Gastroesophageal sphincter (tissue), 3 donors: ENCODE results near the gene SLC9A5.

Experiments
- CTCF ChIP-seq, 4 experiments: fragments of 200-600 bp in 2 of 4; fragments of 450-650 bp in 2 of 4; sonication (generic) in 1 of 4; IDR thresholded peaks; one replicate each; pipeline ENCODE4 v1.5.1; 2017 to 2019; ENCODE audit warnings: antibody characterized with exemption in 4 of 4, mild to moderate bottlenecking in 2 of 4, moderate library complexity in 2 of 4
- EP300 ChIP-seq: sonication (generic); formaldehyde crosslinking; IDR thresholded peaks from one replicate; pipeline ENCODE4 v1.6.1; 2017; ENCODE audit warnings: antibody characterized with exemption, mild to moderate bottlenecking
- POLR2A ChIP-seq, 2 donors: fragments of 450-650 bp; IDR thresholded peaks; one replicate each; pipeline ENCODE4 v1.6.1; 2017; ENCODE audit warnings: antibody characterized with exemption in 2 of 2, mild to moderate bottlenecking in 2 of 2, moderate library complexity in 1 of 2
- POLR2AphosphoS5 ChIP-seq: sonication (generic); formaldehyde crosslinking; IDR thresholded peaks from one replicate; pipeline ENCODE4 v1.6.1; 2017; ENCODE audit warnings: antibody characterized with exemption

GRCh38 chr16:67311607-67312488 is 63.1 kb downstream of the SLC9A5 start:
- no peak for TF ChIP-seq CTCF (IDR thresholded peaks at IDR 0.05)
- TF ChIP-seq POLR2A (IDR thresholded peaks at IDR 0.05), result no peak
- no peak for TF ChIP-seq POLR2AphosphoS5
- no peak for TF ChIP-seq EP300
